GM18505 (cell line): ENCODE data around the gene CIB4.

Source experiments
- ATAC-seq: cut with Tn5 transposase; IDR thresholded peaks from one replicate; pipeline ENCODE4 v1.9.1; 2021; ENCODE audit not compliant: unreplicated experiment
- POLR2A ChIP-seq: IDR thresholded peaks from 4 replicates; pipeline ENCODE4 v1.6.1; 2011; ENCODE audit warnings: borderline replicate concordance; ENCODE audit not compliant: insufficient read depth, insufficient read length; ENCODE audit errors: extremely low read depth

CIB4 gene

GRCh38 chr2:26561918-26562810 lies 79.0 kb downstream of the CIB4 start:
- no peak for ATAC-seq
- no peak for TF ChIP-seq POLR2A

- no peak for TF ChIP-seq POLR2A
- ATAC-seq, result no peak
Measured at GRCh38 chr2:26561376-26561775, 79.8 kb downstream of the CIB4 start.

- no peak for TF ChIP-seq POLR2A
- no peak for ATAC-seq
Measured at GRCh38 chr2:26560892-26561291, 80.3 kb downstream of the CIB4 start.

- ATAC-seq, result no peak
- no peak for TF ChIP-seq POLR2A
Measured at GRCh38 chr2:26559556-26559955, 81.6 kb downstream of the CIB4 start.

GRCh38 chr2:26559044-26559405 lies 82.1 kb downstream of the CIB4 start:
- no peak for TF ChIP-seq POLR2A
- ATAC-seq, result no peak

GRCh38 chr2:26558271-26559043 lies 82.7 kb downstream of the CIB4 start:
- no peak for ATAC-seq
- TF ChIP-seq POLR2A, result no peak

GRCh38 chr2:26557244-26557925 lies 83.8 kb downstream of the CIB4 start:
- TF ChIP-seq POLR2A, result no peak
- no peak for ATAC-seq

GRCh38 chr2:26556309-26557243 lies 84.6 kb downstream of the CIB4 start:
- ATAC-seq, result no peak
- no peak for TF ChIP-seq POLR2A

- no peak for TF ChIP-seq POLR2A
- ATAC-seq, result no peak
Measured at GRCh38 chr2:26555246-26556133, 85.7 kb downstream of the CIB4 start.

GRCh38 chr2:26552641-26553374 lies 88.4 kb downstream of the CIB4 start:
- ATAC-seq, result no peak
- TF ChIP-seq POLR2A, result no peak
